PC-3 (cell line): Measurements from ENCODE around the gene MVB12B. TPM values are rescaled to one million over a fixed set of nuclear protein-coding genes. Genes with fewer than 3 reads are reported as not detected.

Source experiments
- ATAC-seq: fragments of 200-7000 bp; cut with Tn5 transposase; 2 replicates; pipeline ENCODE4 v1.9.1; 2020; ENCODE audit warnings: mild to moderate bottlenecking, moderate library complexity
- BruUV-seq: library from RNA; stranded (reverse); fragments of 400-500 nt; replicated peaks from 2 replicates; lab custom pipeline; 2021; lab: Mats Ljungman, UMichigan
- CTCF ChIA-PET: fragments of 300-600 bp; sonication (Branson Sonifier 250); formaldehyde crosslinking; loops from one replicate; lab custom pipeline; 2022; ENCODE audit warnings: antibody characterized with exemption; lab: Charles Lee
- POLR2A ChIA-PET: fragments of 300-600 bp; sonication (Branson Sonifier 250); formaldehyde crosslinking; loops from one replicate; lab custom pipeline; 2022; ENCODE audit warnings: antibody characterized with exemption; ENCODE audit not compliant: unreplicated experiment; lab: Charles Lee
- DNase-seq: peaks from one replicate; pipeline ENCODE4 v3.0.0-alpha.2; 2015
- H2AFZ ChIP-seq: fragments of 300-600 bp; sonication (generic); 2 replicates; pipeline ENCODE4 v1.6.0; 2016; ENCODE audit warnings: antibody characterized with exemption, low read length
- H3F3A ChIP-seq: fragments of 300-600 bp; sonication (generic); one replicate; pipeline ENCODE4 v1.6.0; 2017; ENCODE audit warnings: antibody characterized with exemption, low read length, control low read depth, mild to moderate bottlenecking; ENCODE audit not compliant: unreplicated experiment
- H3K27ac ChIP-seq: fragments of 300-600 bp; sonication (generic); 2 replicates; pipeline ENCODE4 v1.5.1; 2016; ENCODE audit warnings: mild to moderate bottlenecking, low read length
- H3K27me3 ChIP-seq: fragments of 300-600 bp; sonication (generic); 2 replicates; pipeline ENCODE4 v1.6.1; 2016; ENCODE audit warnings: low read length, mixed read lengths
- H3K36me3 ChIP-seq: fragments of 300-600 bp; sonication (generic); 2 replicates; pipeline ENCODE4 v1.6.1; 2016; ENCODE audit warnings: low read depth, mixed run types, low read length, mixed read lengths
- H3K4me1 ChIP-seq: fragments of 300-600 bp; sonication (generic); 2 replicates; pipeline ENCODE4 v1.5.1; 2016; ENCODE audit warnings: low read length; ENCODE audit not compliant: insufficient read depth
- H3K4me2 ChIP-seq: fragments of 300-600 bp; sonication (generic); 2 replicates; pipeline ENCODE4 v1.6.0; 2016; ENCODE audit warnings: low read length
- H3K4me3 ChIP-seq: fragments of 300-600 bp; sonication (generic); 2 replicates; pipeline ENCODE4 v1.5.1; 2016; ENCODE audit warnings: mild to moderate bottlenecking, low read length, mixed read lengths
- H3K79me2 ChIP-seq: fragments of 300-600 bp; sonication (generic); 2 replicates; pipeline ENCODE4 v1.6.1; 2017; ENCODE audit warnings: low read length, mixed read lengths
- H3K9ac ChIP-seq: fragments of 300-600 bp; sonication (generic); 2 replicates; pipeline ENCODE4 v1.6.0; 2016; ENCODE audit warnings: mild to moderate bottlenecking, low read length
- H3K9me2 ChIP-seq: fragments of 300-600 bp; sonication (generic); replicated peaks from 2 replicates; pipeline ENCODE4 v1.6.1; 2016; ENCODE audit warnings: mixed run types, low read length, mixed read lengths
- H3K9me3 ChIP-seq: fragments of 300-600 bp; sonication (generic); 2 replicates; pipeline ENCODE4 v1.6.1; 2016; ENCODE audit warnings: low read length, mixed read lengths
- H4K20me1 ChIP-seq: fragments of 300-600 bp; sonication (generic); 2 replicates; pipeline ENCODE4 v1.6.1; 2016; ENCODE audit warnings: low read length, mixed read lengths
- EZH2 ChIP-seq: fragments of 300-600 bp; sonication (generic); IDR thresholded peaks from one replicate; pipeline ENCODE4 v1.6.1; 2017; ENCODE audit warnings: antibody characterized with exemption, mild to moderate bottlenecking, low read length; ENCODE audit not compliant: unreplicated experiment
- EZH2phosphoT487 ChIP-seq: fragments of 300-600 bp; sonication (generic); IDR thresholded peaks from 2 replicates; pipeline ENCODE4 v1.6.1; 2018; ENCODE audit warnings: mild to moderate bottlenecking, antibody characterized with exemption, low read length, borderline replicate concordance
- intact Hi-C: fragments of 100-400 bp; cut with micrococcal nuclease; formaldehyde crosslinking; loops from 2 replicates; pipeline ENCODE4 v1.9.0; 2023
- total RNA-seq: library from RNA; depleted of rRNA; stranded (reverse); fragments of >200 nt; gene quantifications from 2 replicates; pipeline ENCODE4 v1.2.3, GENCODE V29; 2014
- TF ChIP-seq, protein P1 (sequence below): fragments of 300-600 bp; sonication (generic); conservative IDR thresholded peaks from 2 replicates; pipeline ENCODE4 v1.5.1; 2017; ENCODE audit warnings: antibody characterized with exemption, low read depth, mild to moderate bottlenecking, low read length

The MVB12B gene
- total RNA-seq, 1 experiment from 2014 or later, result 7.2 TPM

DNA sequence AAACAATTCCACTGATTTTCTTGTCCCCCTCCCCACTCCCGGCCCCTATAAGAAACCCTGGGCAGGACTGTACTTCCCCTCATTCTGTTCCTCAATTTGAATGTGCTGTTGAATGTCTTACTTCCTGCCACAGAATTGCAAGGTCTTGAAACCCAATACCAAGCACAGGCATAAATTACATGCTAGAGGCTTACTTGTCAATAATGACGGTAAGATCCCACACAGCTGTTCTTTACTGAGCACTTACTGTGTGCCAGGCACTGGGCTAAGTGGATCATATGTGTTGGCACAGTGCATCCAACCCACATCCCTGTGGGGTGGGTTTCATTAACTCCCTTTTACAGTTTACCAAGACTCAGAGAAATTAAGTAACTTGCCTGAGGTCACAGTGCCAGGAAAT lies 63.4 kb downstream of the MVB12B start:
- DNase-seq (no peak), ATAC-seq (no peak)
- no peak overlapping the region for H2AFZ ChIP-seq
- H3K9ac ChIP-seq, result no peak overlapping the region
- H3K4me1 ChIP-seq, result peaks cover 31% of the 10 kb centered on the region
- H3K9me3 ChIP-seq, result no peaks in the 10 kb centered on the region
- CTCF ChIA-PET, result no interaction called here
- intact Hi-C loops, result no loop called here
- TF ChIP-seq, protein P1, sequence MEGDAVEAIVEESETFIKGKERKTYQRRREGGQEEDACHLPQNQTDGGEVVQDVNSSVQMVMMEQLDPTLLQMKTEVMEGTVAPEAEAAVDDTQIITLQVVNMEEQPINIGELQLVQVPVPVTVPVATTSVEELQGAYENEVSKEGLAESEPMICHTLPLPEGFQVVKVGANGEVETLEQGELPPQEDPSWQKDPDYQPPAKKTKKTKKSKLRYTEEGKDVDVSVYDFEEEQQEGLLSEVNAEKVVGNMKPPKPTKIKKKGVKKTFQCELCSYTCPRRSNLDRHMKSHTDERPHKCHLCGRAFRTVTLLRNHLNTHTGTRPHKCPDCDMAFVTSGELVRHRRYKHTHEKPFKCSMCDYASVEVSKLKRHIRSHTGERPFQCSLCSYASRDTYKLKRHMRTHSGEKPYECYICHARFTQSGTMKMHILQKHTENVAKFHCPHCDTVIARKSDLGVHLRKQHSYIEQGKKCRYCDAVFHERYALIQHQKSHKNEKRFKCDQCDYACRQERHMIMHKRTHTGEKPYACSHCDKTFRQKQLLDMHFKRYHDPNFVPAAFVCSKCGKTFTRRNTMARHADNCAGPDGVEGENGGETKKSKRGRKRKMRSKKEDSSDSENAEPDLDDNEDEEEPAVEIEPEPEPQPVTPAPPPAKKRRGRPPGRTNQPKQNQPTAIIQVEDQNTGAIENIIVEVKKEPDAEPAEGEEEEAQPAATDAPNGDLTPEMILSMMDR, result no peak
- no peak for TF ChIP-seq EZH2
- no peak for TF ChIP-seq EZH2phosphoT487
- H3K36me3 ChIP-seq, result peaks cover 4% of the 10 kb centered on the region
- H3K79me2 ChIP-seq, result no peaks in the 10 kb centered on the region
- no peak overlapping the region for H3K4me2 ChIP-seq
- no peaks in the 10 kb centered on the region for H3K9me2 ChIP-seq
- no peaks in the 10 kb centered on the region for H4K20me1 ChIP-seq
- no peaks in the 10 kb centered on the region for H3K27me3 ChIP-seq
- H3F3A ChIP-seq, result no peaks in the 10 kb centered on the region
- POLR2A ChIA-PET, result no interaction called here
- H3K27ac ChIP-seq, result no peak overlapping the region
- BruUV-seq, result no TSS peak
- no peak overlapping the region for H3K4me3 ChIP-seq

DNA sequence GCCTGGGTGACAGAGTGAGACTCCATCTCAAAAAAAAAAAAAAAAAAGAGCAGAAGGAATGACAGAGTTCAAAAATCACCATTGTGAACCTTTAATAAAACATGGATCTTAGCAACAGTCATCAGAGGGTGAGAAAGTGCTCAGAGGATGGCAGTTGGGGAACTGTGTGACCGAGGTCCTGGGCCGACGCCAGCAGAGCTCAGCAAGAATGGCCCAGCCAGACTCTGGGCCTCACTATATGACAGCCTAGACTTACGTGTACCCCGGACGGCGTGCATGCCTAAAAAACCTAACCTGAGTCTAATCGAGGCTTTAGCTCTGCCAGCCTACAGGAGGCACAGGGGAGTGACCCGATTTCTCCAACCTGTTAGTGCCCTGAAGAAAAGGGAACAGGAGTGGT lies 64.3 kb downstream of the MVB12B start:
- no peaks in the 10 kb centered on the region for H3K9me3 ChIP-seq
- H3F3A ChIP-seq, result no peaks in the 10 kb centered on the region
- H3K79me2 ChIP-seq, result no peaks in the 10 kb centered on the region
- BruUV-seq, result no TSS peak
- no peak overlapping the region for H3K4me2 ChIP-seq
- H3K36me3 ChIP-seq, result peaks cover 4% of the 10 kb centered on the region
- ATAC-seq (no peak), DNase-seq (no peak)
- POLR2A ChIA-PET, result no interaction called here
- H4K20me1 ChIP-seq, result no peaks in the 10 kb centered on the region
- TF ChIP-seq, protein P1, result no peak
- TF ChIP-seq EZH2 (no peak), EZH2phosphoT487 (no peak)
- H3K9ac ChIP-seq, result no peak overlapping the region
- no peak overlapping the region for H2AFZ ChIP-seq
- no peaks in the 10 kb centered on the region for H3K9me2 ChIP-seq
- no peak overlapping the region for H3K27ac ChIP-seq
- intact Hi-C loops, result no loop called here
- CTCF ChIA-PET, result no interaction called here
- H3K27me3 ChIP-seq, result no peaks in the 10 kb centered on the region
- H3K4me3 ChIP-seq, result no peak overlapping the region
- peaks cover 41% of the 10 kb centered on the region for H3K4me1 ChIP-seq

DNA sequence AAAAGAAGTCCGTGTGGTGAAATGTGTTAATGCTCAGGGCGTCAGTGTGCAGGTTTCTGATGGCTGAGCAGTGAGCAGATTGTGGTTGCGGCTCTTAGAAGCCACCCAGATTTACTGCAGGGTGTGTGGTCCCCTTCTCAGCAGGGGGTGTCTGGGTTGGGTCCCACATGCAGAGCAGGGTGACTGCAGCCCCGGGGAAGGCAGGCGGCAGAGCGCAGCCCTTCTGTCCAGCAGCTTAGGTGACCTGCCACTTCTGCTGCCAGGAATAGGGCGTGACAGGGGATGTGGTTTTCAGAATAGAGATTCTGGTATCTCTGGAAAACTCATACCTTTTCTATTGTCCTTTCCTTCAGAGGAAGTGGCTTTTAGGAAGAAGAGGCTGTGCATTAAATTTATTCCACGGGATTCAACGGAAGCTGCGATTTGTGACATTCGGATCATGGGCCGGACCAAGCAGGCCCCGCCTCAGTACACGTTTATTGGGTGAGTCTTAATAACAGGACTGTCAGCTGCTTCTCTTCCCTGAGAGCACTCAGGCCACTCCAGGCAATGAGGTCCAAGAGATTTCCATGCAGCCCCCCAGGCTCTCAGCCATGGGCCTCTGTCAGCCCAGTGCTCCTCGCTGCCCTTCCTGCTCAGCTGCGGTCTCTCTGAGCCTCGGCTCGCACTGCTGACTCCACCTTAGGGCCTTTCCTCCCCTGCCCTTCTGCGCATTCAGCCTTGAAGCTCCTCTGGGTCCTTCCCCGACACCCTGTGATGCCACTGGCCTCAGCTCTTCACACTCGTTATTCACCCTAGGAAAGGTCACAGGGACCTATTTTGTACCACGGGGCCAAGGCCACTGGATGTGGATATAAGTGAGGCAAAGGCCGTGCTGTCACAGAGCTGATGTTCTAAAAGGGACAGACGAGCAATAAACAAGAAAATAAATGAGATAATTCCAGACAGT lies 65.4 kb downstream of the MVB12B start:
- peak; percentile 18 for DNase-seq
- ChIA-PET POLR2A (no interaction called here), CTCF (no interaction called here)
- Histone ChIP-seq H3K79me2 (no peaks in the 10 kb centered on the region), H3K4me1 (peaks cover 34% of the 10 kb centered on the region), H3K4me3 (no peak overlapping the region), H3K27ac (no peak overlapping the region), H3K27me3 (no peaks in the 10 kb centered on the region), H3K9me3 (no peaks in the 10 kb centered on the region), H3K36me3 (peaks cover 4% of the 10 kb centered on the region), H3F3A (no peaks in the 10 kb centered on the region), H3K4me2 (no peak overlapping the region), H2AFZ (no peak overlapping the region), H3K9me2 (no peaks in the 10 kb centered on the region), H3K9ac (no peak overlapping the region), H4K20me1 (no peaks in the 10 kb centered on the region)
- peak; percentile 43 for ATAC-seq
- no TSS peak for BruUV-seq
- intact Hi-C loops, result no loop called here
- TF ChIP-seq, protein P1, result no peak
- TF ChIP-seq EZH2 (no peak), EZH2phosphoT487 (no peak)
